HG03066 (cell line): ENCODE data around the gene DLX4.

Experiments
- ATAC-seq: cut with Tn5 transposase; IDR thresholded peaks from one replicate; pipeline ENCODE4 v1.9.1; 2021; ENCODE audit warnings: low read depth; ENCODE audit not compliant: unreplicated experiment

The DLX4 gene

GRCh38 chr17:49969134-49969759, at the start of gene DLX4:
Gene DLX4, plus strand, starts transcription at chr17:49969190. Its CDS starts 279 bp downstream, at chr17:49969469.
- ATAC-seq = no peak

- ATAC-seq = no peak
Observed at GRCh38 chr17:49920030-49920769, 48.8 kb upstream of the DLX4 start.

GRCh38 chr17:49922095-49922494, 46.9 kb upstream of the DLX4 start:
- ATAC-seq = no peak

- ATAC-seq = no peak
Observed at GRCh38 chr17:49924116-49924515, 44.9 kb upstream of the DLX4 start.

GRCh38 chr17:49924589-49924988, 44.4 kb upstream of the DLX4 start:
- ATAC-seq = no peak

- ATAC-seq = no peak
Observed at GRCh38 chr17:49925921-49926320, 43.1 kb upstream of the DLX4 start.

- ATAC-seq = no peak
Observed at GRCh38 chr17:49926886-49927285, 42.1 kb upstream of the DLX4 start.

GRCh38 chr17:49928126-49928800, 40.7 kb upstream of the DLX4 start:
- no peak for ATAC-seq

GRCh38 chr17:49928837-49929475, 40.0 kb upstream of the DLX4 start:
- ATAC-seq = no peak

- ATAC-seq = no peak
Observed at GRCh38 chr17:49930880-49931279, 38.1 kb upstream of the DLX4 start.

- ATAC-seq = no peak
Observed at GRCh38 chr17:49931416-49932137, 37.4 kb upstream of the DLX4 start.

GRCh38 chr17:49932138-49932723, 36.8 kb upstream of the DLX4 start:
- ATAC-seq = no peak

- ATAC-seq = no peak
Observed at GRCh38 chr17:49932901-49933300, 36.1 kb upstream of the DLX4 start.

- no peak for ATAC-seq
Observed at GRCh38 chr17:49935526-49936210, 33.3 kb upstream of the DLX4 start.

GRCh38 chr17:49936386-49936785, 32.6 kb upstream of the DLX4 start:
- ATAC-seq = no peak

- no peak for ATAC-seq
Observed at GRCh38 chr17:49939318-49939717, 29.7 kb upstream of the DLX4 start.

- ATAC-seq = no peak
Observed at GRCh38 chr17:49941427-49941826, 27.6 kb upstream of the DLX4 start.

- no peak for ATAC-seq
Observed at GRCh38 chr17:49942947-49943346, 26.0 kb upstream of the DLX4 start.

- ATAC-seq = no peak
Observed at GRCh38 chr17:49944273-49944870, 24.6 kb upstream of the DLX4 start.
